Thyroid gland (tissue), 4 donors: ENCODE results near the gene TET1.

ENCODE experiments used
- CTCF ChIP-seq, 6 experiments: fragments of 200-600 bp in 3 of 6; fragments of 450-650 bp in 3 of 6; sonication (generic) in 3 of 6; IDR thresholded peaks; one replicate each; pipeline ENCODE4 v1.5.1; 2016 to 2019; ENCODE audit warnings: antibody characterized with exemption in 6 of 6, mild to moderate bottlenecking in 2 of 6, inconsistent platforms in 1 of 6, moderate library complexity in 1 of 6
- POLR2A ChIP-seq, 2 donors: fragments of 450-650 bp; IDR thresholded peaks; one replicate each; pipeline ENCODE4 v1.6.1; 2017; ENCODE audit warnings: antibody characterized with exemption in 2 of 2, mild to moderate bottlenecking in 2 of 2, moderate library complexity in 1 of 2

- TF ChIP-seq CTCF (IDR thresholded peaks at IDR 0.05) (no peak), POLR2A (IDR thresholded peaks at IDR 0.05) (no peak)
These were observed 324 bp upstream of the TET1 start for GRCh38 chr10:68559841-68560185.
